SK-N-MC (cell line): ENCODE results near the gene GRB10.
"Not testable (repeated sequence)": the region's sequence is repeated elsewhere in the genome, so short reads cannot be mapped to it uniquely, and the experiment has no call there.

Experiments
- EZH2 ChIP-seq: fragments of 200-600 bp; sonication (generic); IDR thresholded peaks from one replicate; pipeline ENCODE4 v1.6.1; 2017; ENCODE audit warnings: antibody characterized with exemption
- POLR2AphosphoS5 ChIP-seq: IDR thresholded peaks from 2 replicates; pipeline ENCODE4 v1.6.1; 2012; ENCODE audit warnings: mild to moderate bottlenecking, low read depth, low read length, borderline replicate concordance

DNA sequence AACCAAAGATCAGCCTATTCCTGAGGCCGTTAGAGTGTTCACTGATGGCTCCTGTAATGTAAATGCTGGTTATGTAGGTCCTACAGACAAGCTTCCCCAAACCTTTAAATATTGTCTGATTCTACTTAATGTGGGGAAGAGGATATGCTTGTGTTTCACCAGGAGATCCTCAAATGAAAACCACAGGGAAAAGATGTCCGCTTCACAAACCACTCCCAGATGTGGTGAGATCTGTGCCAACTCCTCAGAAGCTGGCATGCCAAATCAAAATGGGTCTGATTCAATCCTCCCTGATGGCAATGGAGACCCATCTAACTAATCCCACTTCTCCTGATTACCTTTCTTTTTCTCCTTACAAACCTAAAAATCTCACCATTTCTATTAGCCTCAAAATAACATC lies 202.0 kb downstream of the GRB10 start:
- not testable (repeated sequence) for TF ChIP-seq POLR2AphosphoS5, EZH2
